Measurements from ENCODE around the gene SLC22A4.

DNA sequence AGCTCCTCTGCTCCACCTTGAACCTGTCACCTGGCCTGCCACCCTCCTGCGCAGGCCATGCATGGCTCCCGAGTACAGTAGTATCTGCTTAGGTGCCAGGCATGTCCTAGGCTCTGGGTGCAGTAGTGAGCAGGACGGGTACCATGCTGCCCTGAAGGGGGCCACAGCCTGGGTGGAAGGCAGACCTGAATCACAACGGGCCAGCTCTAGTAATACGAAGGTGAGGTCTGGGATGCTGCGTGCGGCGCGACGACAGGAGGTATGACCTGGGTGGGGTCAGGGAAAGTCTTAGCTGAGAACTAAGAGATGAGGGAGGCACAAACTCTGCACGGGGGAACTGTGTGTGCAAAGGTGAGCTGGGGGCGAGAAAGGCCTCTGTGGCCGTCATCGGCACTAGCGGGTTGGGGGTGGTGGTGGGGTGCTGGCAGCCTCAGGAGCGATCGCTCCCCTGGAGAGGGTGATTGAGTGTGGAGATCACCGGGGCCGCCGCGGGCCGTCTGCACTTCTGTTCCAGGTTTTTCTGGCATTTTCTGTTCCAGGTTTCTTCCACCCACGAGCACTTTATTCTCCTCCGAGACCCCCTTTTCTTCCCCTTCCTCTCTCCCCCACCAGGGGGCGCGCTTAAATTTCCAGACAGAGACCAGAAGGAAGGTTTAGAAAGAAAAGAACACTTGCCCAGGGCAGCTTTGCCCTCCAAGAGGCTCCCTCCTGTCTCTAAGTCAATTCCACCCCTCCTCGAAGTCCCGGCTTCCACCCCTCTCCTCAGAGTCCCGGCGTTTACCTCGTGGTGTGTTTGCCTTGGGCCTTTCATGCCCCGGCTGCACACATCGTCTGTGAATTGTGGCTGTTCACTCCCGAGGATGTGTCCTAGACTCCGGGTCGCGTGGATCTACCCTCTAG, 21.6 kb upstream of the SLC22A4 start:
- TF ChIP-seq, protein P1, sequence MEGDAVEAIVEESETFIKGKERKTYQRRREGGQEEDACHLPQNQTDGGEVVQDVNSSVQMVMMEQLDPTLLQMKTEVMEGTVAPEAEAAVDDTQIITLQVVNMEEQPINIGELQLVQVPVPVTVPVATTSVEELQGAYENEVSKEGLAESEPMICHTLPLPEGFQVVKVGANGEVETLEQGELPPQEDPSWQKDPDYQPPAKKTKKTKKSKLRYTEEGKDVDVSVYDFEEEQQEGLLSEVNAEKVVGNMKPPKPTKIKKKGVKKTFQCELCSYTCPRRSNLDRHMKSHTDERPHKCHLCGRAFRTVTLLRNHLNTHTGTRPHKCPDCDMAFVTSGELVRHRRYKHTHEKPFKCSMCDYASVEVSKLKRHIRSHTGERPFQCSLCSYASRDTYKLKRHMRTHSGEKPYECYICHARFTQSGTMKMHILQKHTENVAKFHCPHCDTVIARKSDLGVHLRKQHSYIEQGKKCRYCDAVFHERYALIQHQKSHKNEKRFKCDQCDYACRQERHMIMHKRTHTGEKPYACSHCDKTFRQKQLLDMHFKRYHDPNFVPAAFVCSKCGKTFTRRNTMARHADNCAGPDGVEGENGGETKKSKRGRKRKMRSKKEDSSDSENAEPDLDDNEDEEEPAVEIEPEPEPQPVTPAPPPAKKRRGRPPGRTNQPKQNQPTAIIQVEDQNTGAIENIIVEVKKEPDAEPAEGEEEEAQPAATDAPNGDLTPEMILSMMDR (IDR thresholded peaks at IDR 0.05) = peak; percentile 53 to 65 (median 61)
- TF ChIP-seq POLR2A (IDR thresholded peaks at IDR 0.05) (no peak), EP300 (IDR thresholded peaks at IDR 0.05) (no peak)

Data from ovary (tissue), 3 donors.